Tibial nerve (tissue), 4 donors: Measurements from ENCODE around the gene NME3. TPM values are rescaled to one million over a fixed set of nuclear protein-coding genes. Genes with fewer than 3 reads are reported as not detected.

Experiments
- DNase-seq, 2 donors: peaks; one replicate each; pipeline ENCODE4 v3.0.0-alpha.2; 2019; ENCODE audit warnings: low spot score in 2 of 2
- H3K27ac ChIP-seq, 4 donors: fragments of 200-600 bp; sonication (generic) in 3 of 4; one replicate each; pipeline ENCODE4 v1.5.1; 2017 to 2019; ENCODE audit warnings: mild to moderate bottlenecking in 1 of 4
- H3K27me3 ChIP-seq, 2 donors: fragments of 200-600 bp; sonication (generic) in 1 of 2; one replicate each; pipeline versions ENCODE4 v1.5.1 to v1.6.0; 2017 to 2019
- H3K36me3 ChIP-seq, 3 donors: fragments of 200-600 bp; sonication (generic); one replicate each; pipeline ENCODE4 v1.5.1; 2018 to 2019
- H3K4me1 ChIP-seq, 4 donors: fragments of 200-600 bp; sonication (generic) in 3 of 4; one replicate each; pipeline ENCODE4 v1.5.1; 2017 to 2019
- H3K4me3 ChIP-seq, 4 donors: fragments of 200-600 bp; sonication (generic) in 3 of 4; one replicate each; pipeline ENCODE4 v1.5.1; 2017 to 2019; ENCODE audit warnings: mild to moderate bottlenecking in 1 of 4, moderate library complexity in 1 of 4
- H3K9me3 ChIP-seq, 4 donors: fragments of 200-600 bp; sonication (generic) in 3 of 4; one replicate each; pipeline ENCODE4 v1.5.1; 2017 to 2019
- EP300 ChIP-seq, 2 donors: sonication (generic); formaldehyde crosslinking; IDR thresholded peaks; one replicate each; pipeline ENCODE4 v1.6.1; 2017; ENCODE audit warnings: antibody characterized with exemption in 2 of 2, mild to moderate bottlenecking in 1 of 2
- POLR2A ChIP-seq, 2 donors: fragments of 450-650 bp; IDR thresholded peaks; one replicate each; pipeline ENCODE4 v1.6.1; 2017; ENCODE audit warnings: antibody characterized with exemption in 2 of 2, mild to moderate bottlenecking in 2 of 2, moderate library complexity in 2 of 2
- WGBS, 2 donors: methylation state at CpG; one replicate each; pipeline ENCODE4 v1.1.5; 2018; 5-methylcytosine and 5-hydroxymethylcytosine counted together
- total RNA-seq, 4 donors: library from RNA; depleted of rRNA; stranded (reverse); fragments of >200 nt; gene quantifications; one replicate each; pipeline ENCODE4 v1.1.0, GENCODE V29; 2016
- TF ChIP-seq, protein P1 (sequence below), 5 experiments: fragments of 200-600 bp in 3 of 5; fragments of 450-650 bp in 2 of 5; sonication (generic) in 3 of 5; IDR thresholded peaks; one replicate each; pipeline ENCODE4 v1.5.1; 2016 to 2019; ENCODE audit warnings: antibody characterized with exemption in 5 of 5, mild to moderate bottlenecking in 3 of 5, moderate library complexity in 2 of 5

Gene NME3
- total RNA-seq, 4 donors from 2014 or later = 113 to 198 (median 128) TPM

- Histone ChIP-seq H3K36me3 (peaks cover 0 to 43% (median 0%) of the 10 kb centered on the region in 3 donors), H3K27ac (no peak overlapping the region), H3K9me3 (peaks cover 0 to 15% (median 0%) of the 10 kb centered on the region in 4 donors), H3K27me3 (no peaks in the 10 kb centered on the region), H3K4me1 (peaks cover 0 to 8% (median 0%) of the 10 kb centered on the region in 4 donors), H3K4me3 (no peak overlapping the region)
- TF ChIP-seq, protein P1, sequence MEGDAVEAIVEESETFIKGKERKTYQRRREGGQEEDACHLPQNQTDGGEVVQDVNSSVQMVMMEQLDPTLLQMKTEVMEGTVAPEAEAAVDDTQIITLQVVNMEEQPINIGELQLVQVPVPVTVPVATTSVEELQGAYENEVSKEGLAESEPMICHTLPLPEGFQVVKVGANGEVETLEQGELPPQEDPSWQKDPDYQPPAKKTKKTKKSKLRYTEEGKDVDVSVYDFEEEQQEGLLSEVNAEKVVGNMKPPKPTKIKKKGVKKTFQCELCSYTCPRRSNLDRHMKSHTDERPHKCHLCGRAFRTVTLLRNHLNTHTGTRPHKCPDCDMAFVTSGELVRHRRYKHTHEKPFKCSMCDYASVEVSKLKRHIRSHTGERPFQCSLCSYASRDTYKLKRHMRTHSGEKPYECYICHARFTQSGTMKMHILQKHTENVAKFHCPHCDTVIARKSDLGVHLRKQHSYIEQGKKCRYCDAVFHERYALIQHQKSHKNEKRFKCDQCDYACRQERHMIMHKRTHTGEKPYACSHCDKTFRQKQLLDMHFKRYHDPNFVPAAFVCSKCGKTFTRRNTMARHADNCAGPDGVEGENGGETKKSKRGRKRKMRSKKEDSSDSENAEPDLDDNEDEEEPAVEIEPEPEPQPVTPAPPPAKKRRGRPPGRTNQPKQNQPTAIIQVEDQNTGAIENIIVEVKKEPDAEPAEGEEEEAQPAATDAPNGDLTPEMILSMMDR (IDR thresholded peaks at IDR 0.05) = no peak
- TF ChIP-seq POLR2A (IDR thresholded peaks at IDR 0.05) = no peak
- no peak for TF ChIP-seq EP300 (IDR thresholded peaks at IDR 0.05)
- DNase-seq = no peak
- 85% methylated on average over 28 to 32 of the region's 32 CpGs for WGBS, 2 donors
These were observed 23.7 kb upstream of the NME3 start for GRCh38 chr16:1794908-1795666.

DNA sequence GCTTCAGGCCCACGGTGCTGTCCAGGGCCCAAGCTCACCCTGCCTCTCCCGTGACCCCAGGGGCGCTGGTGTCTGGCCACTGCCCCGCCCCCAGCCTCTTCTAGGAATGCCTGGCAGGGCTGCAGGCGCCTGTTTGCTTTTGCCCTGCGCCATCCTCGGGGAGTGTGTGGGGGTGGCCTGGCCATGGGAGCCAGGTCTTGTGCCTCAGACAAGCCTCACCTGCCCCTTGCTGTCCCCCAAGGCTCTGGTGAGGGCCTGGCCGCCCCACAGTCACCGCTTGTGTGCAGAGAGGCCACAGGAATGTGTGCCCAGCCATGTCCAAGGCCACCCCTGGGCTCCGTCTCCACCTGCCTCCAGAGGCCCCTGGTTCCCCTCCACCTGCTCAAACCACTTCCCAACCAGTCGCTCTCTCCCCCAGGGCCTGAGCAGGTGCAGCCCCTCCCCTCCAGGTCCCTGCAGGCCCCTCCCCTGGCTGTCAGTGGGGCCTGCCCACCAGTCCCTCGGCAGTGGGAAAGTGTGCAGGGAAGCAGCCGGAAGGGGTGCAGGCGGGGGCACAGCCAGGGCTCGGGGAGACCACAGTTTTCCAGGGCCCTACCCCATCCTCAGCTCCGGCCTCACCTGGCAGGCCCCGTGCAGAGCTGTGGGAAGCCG, 23.0 kb upstream of the NME3 start:
- no peaks in the 10 kb centered on the region for H3K27me3 ChIP-seq
- H3K9me3 ChIP-seq = peaks cover 0 to 15% (median 0%) of the 10 kb centered on the region in 4 donors
- DNase-seq = no peak
- H3K4me3 ChIP-seq = no peak overlapping the region
- H3K36me3 ChIP-seq = peaks cover 0 to 51% (median 4%) of the 10 kb centered on the region in 3 donors
- 60 to 62% methylated on average over 9 to 16 of the region's 18 CpGs for WGBS, 2 donors
- no peak for TF ChIP-seq EP300 (IDR thresholded peaks at IDR 0.05)
- TF ChIP-seq, protein P1 (IDR thresholded peaks at IDR 0.05) = no peak
- no peak for TF ChIP-seq POLR2A (IDR thresholded peaks at IDR 0.05)
- H3K4me1 ChIP-seq = peaks cover 0 to 8% (median 0%) of the 10 kb centered on the region in 4 donors
- no peak overlapping the region for H3K27ac ChIP-seq

GRCh38 chr16:1793578-1794220, 22.4 kb upstream of the NME3 start, which contains the start of gene IGFALS:
Gene IGFALS, minus strand, starts transcription at chr16:1793705. Its CDS starts 53 bp downstream, at chr16:1793652.
- DNase-seq = no peak
- H3K36me3 ChIP-seq = peaks cover 0 to 57% (median 6%) of the 10 kb centered on the region in 3 donors
- no peak within 1 kb of the TSS for H3K4me3 ChIP-seq
- H3K27ac ChIP-seq = no peak within 1 kb of the TSS
- H3K9me3 ChIP-seq = peaks cover 0 to 15% (median 0%) of the 10 kb centered on the region in 4 donors
- peaks cover 0 to 9% (median 0%) of the 10 kb centered on the region in 4 donors for H3K4me1 ChIP-seq
- TF ChIP-seq POLR2A (IDR thresholded peaks at IDR 0.05) (no peak), EP300 (IDR thresholded peaks at IDR 0.05) (no peak)
- TF ChIP-seq, protein P1 (IDR thresholded peaks at IDR 0.05) = no peak
- 49 to 51% methylated on average over 16 to 22 of the region's 28 CpGs for WGBS, 2 donors
- no peaks in the 10 kb centered on the region for H3K27me3 ChIP-seq

GRCh38 chr16:1792836-1793577, 21.7 kb upstream of the NME3 start:
- peaks cover 0 to 10% (median 0%) of the 10 kb centered on the region in 4 donors for H3K9me3 ChIP-seq
- DNase-seq = no peak
- H3K27me3 ChIP-seq = no peaks in the 10 kb centered on the region
- no peak overlapping the region for H3K4me3 ChIP-seq
- peaks cover 0 to 60% (median 6%) of the 10 kb centered on the region in 3 donors for H3K36me3 ChIP-seq
- TF ChIP-seq, protein P1 (IDR thresholded peaks at IDR 0.05) = no peak
- TF ChIP-seq POLR2A (IDR thresholded peaks at IDR 0.05) (no peak), EP300 (IDR thresholded peaks at IDR 0.05) (no peak)
- peaks cover 0 to 16% (median 0%) of the 10 kb centered on the region in 4 donors for H3K4me1 ChIP-seq
- WGBS, 2 donors = 78 to 85% methylated on average over 24 to 27 of the region's 33 CpGs
- no peak overlapping the region for H3K27ac ChIP-seq
